ENCODE data around the gene TRIP6. TPM values are rescaled to one million over a fixed set of nuclear protein-coding genes. Genes with fewer than 3 reads are reported as not detected.

Gene TRIP6
- total RNA-seq, 1 donor from 2014 or later = 78.9 TPM

DNA sequence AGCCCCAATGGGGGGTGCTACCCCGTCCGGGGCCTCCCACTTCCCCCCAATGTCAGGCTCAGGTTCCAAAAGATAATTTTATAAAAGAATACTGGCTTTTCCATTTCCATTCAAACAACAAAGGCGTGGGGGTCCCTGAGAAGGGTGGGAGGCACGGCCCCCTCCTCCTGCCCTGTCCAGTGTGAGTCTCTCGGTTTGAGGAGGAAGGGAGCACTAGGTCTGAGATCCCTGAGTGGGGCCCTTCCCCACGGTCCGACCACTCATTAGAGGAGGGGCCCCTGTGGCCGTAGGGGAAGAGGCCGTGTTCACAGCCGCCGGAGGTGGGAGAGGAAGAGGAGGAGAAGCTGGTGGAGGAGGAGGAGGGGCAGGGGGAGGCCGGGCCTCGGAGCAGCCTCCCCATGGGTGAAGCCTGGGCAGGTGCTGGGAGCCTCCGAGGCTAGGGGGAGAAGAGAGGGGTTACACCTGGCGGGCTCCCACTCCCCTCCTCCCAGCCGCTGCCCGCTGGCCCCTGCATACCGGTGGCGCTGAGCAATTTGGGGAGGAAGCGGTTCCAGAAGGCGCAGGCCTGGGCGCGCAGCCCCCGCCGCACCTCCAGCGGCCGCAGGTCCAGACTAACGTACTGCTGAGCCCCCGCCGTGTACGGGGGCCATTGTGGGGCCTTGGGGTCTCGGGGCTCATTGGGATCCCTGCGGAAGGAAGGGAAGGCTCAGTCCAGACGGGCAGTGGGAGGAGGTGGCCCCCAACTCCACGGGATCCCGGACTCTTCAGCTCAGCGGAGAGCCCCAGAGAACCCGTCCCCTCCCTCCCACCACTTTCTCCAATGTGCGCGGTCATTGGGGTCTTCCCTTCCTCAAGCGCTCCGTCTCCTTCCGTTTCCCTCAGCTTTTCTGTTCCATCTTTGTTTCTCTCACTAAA, 23.7 kb downstream of the TRIP6 start:
- no peak for DNase-seq (ENCODE audit: extremely low spot score, unreplicated experiment)
- TF ChIP-seq, protein P1, sequence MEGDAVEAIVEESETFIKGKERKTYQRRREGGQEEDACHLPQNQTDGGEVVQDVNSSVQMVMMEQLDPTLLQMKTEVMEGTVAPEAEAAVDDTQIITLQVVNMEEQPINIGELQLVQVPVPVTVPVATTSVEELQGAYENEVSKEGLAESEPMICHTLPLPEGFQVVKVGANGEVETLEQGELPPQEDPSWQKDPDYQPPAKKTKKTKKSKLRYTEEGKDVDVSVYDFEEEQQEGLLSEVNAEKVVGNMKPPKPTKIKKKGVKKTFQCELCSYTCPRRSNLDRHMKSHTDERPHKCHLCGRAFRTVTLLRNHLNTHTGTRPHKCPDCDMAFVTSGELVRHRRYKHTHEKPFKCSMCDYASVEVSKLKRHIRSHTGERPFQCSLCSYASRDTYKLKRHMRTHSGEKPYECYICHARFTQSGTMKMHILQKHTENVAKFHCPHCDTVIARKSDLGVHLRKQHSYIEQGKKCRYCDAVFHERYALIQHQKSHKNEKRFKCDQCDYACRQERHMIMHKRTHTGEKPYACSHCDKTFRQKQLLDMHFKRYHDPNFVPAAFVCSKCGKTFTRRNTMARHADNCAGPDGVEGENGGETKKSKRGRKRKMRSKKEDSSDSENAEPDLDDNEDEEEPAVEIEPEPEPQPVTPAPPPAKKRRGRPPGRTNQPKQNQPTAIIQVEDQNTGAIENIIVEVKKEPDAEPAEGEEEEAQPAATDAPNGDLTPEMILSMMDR (conservative IDR thresholded peaks at IDR 0.05) = no peak
- peak overlapping the region; percentile 95 for H3K27ac Mint-ChIP-seq

DNA sequence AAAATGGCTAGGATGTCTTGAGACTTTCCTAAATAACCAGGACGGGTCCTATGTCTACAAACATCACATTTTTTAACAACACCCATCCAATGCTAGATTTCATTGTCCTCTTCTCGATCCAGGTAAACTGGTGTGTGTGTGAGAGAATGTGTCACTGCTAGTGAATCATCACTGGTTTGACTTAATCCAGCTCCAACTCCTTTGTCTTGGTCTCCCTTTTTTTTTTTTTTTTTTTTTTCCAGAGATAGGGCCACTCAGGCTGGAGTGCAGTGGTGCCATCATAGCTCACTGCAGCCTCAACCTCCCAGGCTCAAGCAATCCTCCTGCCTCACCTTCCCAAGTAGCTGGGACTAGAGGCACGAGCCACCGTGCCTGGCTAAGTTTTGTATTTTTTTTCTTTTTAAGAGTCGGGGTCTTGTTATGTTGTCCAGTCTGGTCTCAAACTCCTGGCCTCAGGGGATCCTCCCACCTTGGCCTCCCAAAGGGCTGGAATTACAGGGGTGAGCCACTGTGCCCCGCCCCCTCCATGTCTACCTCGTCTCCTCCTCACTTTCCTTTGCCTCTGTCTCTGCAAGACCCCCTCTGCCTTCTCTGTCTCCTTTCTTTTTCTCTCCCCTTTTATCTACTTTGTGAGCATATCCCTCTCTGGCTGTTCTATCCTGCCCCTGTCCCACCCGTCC, 24.5 kb downstream of the TRIP6 start:
- Mint-ChIP-seq H3K36me3 (peaks cover 14% of the 10 kb centered on the region), H3K27me3 (peaks cover 8% of the 10 kb centered on the region), H3K4me3 (peak overlapping the region; percentile 93), H3K4me1 (ENCODE audit: unreplicated experiment) (peaks cover 34% of the 10 kb centered on the region), H3K27ac (peak overlapping the region; percentile 95), H3K9me3 (no peaks in the 10 kb centered on the region)
- DNase-seq (ENCODE audit: extremely low spot score, unreplicated experiment) = no peak
- TF ChIP-seq, protein P1 (conservative IDR thresholded peaks at IDR 0.05) = no peak

More for the DNA sequence above, 23.7 kb downstream of the TRIP6 start:
- Mint-ChIP-seq H3K4me3 (peak overlapping the region; percentile 94), H3K36me3 (peaks cover 19% of the 10 kb centered on the region), H3K9me3 (no peaks in the 10 kb centered on the region), H3K27me3 (peaks cover 2% of the 10 kb centered on the region), H3K4me1 (ENCODE audit: unreplicated experiment) (peaks cover 31% of the 10 kb centered on the region)

DNA sequence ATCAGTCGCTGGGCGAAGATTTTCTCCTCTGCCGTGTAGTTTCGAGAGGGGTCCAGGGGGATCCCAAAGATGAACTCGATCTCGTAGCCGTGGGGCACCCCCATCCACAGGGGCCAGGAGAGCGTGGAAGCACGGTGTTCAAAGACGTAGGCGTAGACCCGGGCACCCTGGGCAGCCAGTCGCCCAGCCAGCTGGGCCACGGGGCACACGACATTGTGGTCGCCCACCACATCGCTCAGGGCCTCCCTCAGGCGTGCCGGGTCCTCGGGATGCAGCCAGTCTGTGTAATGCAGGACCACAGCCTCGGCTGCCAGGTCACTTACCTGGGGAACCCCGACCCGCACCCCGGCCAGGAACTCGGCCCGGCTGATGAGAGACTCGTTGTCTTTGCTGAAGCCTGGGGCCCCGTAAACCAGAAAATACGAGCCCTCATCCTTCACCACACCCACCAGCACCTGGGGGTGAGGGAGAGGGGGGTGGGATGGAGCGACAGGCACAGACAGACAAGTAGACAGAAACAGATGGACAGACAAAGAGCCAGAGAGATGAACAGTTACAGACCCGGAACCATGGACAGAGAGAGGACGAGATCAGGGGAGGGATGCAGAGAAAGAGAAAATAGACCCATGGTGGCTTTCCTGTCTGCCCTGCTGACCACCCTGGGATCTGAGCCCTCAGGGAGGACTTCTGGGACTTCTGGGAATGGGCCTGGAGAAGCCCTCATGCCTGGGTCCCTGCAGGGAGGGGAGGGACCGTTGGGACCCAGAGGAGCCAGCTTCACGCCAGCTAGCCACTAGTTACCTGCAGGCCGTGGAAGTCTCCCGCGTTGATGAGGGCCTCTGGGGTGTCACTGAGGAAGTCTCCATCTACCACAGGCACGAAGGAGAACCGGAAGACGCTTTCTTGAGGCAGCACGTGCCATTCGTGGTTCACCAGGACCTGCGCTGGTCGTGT, 25.5 kb downstream of the TRIP6 start:
- Mint-ChIP-seq H3K4me1 (ENCODE audit: unreplicated experiment) (peaks cover 27% of the 10 kb centered on the region), H3K9me3 (no peaks in the 10 kb centered on the region), H3K27ac (no peak overlapping the region), H3K27me3 (peaks cover 14% of the 10 kb centered on the region), H3K4me3 (peak overlapping the region; percentile 93), H3K36me3 (peaks cover 6% of the 10 kb centered on the region)
- DNase-seq (ENCODE audit: extremely low spot score, unreplicated experiment) = no peak
- TF ChIP-seq, protein P1 (conservative IDR thresholded peaks at IDR 0.05) = no peak

DNA sequence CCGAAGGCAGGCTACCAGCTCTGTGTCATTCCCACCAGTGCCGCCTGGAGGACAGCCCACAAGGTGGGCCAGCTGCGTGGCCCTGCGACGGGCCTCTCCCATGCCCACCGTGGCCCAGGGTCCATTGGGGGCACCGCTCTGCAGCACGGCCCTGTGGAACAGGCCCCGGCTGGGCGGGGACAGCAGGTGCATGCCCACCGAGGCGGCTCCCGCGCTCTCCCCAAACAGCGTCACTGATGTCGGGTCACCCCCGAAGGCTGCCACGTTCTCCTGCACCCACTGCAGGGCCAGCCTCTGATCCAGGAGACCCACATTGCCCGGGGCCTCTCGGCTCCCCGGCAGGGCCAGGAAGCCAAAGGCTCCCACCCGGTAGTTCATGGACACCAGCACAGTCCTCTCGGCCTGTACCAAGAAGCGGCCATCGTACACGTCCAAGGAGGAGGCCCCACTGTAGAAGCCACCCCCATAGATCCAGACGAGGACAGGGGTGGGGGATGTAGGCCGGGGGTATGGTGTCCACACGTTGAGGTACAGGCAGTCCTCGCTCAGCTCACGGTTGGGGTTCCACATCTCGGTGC, 26.2 kb downstream of the TRIP6 start:
- peaks cover 21% of the 10 kb centered on the region for H3K27me3 Mint-ChIP-seq
- no peak overlapping the region for H3K4me3 Mint-ChIP-seq
- H3K4me1 Mint-ChIP-seq (ENCODE audit: unreplicated experiment) = peaks cover 20% of the 10 kb centered on the region
- DNase-seq (ENCODE audit: extremely low spot score, unreplicated experiment) = no peak
- H3K36me3 Mint-ChIP-seq = peaks cover 3% of the 10 kb centered on the region
- TF ChIP-seq, protein P1 (conservative IDR thresholded peaks at IDR 0.05) = no peak
- no peaks in the 10 kb centered on the region for H3K9me3 Mint-ChIP-seq
- H3K27ac Mint-ChIP-seq = no peak overlapping the region

Data from type B pancreatic cell (in vitro differentiated cells).